SK-N-SH treated with all-trans-retinoic acid at 6 μM for 48 hours (cell line): ENCODE results near the gene RTN4RL2.

ENCODE experiments used
- ARNTL ChIP-seq: fragments of 450-650 bp; formaldehyde crosslinking; IDR thresholded peaks from 2 replicates; pipeline ENCODE4 v1.5.0; 2020; ENCODE audit warnings: low read depth, mild to moderate bottlenecking, moderate library complexity, borderline replicate concordance
- OSR1 ChIP-seq: fragments of 250-450 bp; sonication (Bioruptor Pico); IDR thresholded peaks from 2 replicates; pipeline ENCODE4 v1.8.0; 2022; ENCODE audit warnings: moderate library complexity, mild to moderate bottlenecking, inconsistent platforms
- PATZ1 ChIP-seq: fragments of 250-450 bp; sonication (Bioruptor Pico); IDR thresholded peaks from 2 replicates; pipeline ENCODE4 v1.8.0; 2020; ENCODE audit warnings: mild to moderate bottlenecking, moderate library complexity, borderline replicate concordance
- PPARA ChIP-seq: fragments of 250-450 bp; sonication (Bioruptor Pico); IDR thresholded peaks from 2 replicates; pipeline ENCODE4 v1.5.0; 2020; ENCODE audit warnings: mild to moderate bottlenecking, borderline replicate concordance
- SNAI2 ChIP-seq: fragments of 250-450 bp; sonication (Bioruptor Pico); IDR thresholded peaks from 2 replicates; pipeline ENCODE4 v1.5.0; 2020; ENCODE audit warnings: mild to moderate bottlenecking, moderate library complexity
- TCF4 ChIP-seq: fragments of 250-450 bp; sonication (Bioruptor Pico); IDR thresholded peaks from 2 replicates; pipeline ENCODE4 v1.8.0; 2021; ENCODE audit warnings: mild to moderate bottlenecking, moderate library complexity, borderline replicate concordance
- ZC3H10 ChIP-seq: fragments of 250-450 bp; sonication (Bioruptor Pico); IDR thresholded peaks from 2 replicates; pipeline ENCODE4 v1.5.1; 2021; ENCODE audit warnings: mild to moderate bottlenecking, moderate library complexity
- ZNF8 ChIP-seq: fragments of 450-650 bp; formaldehyde crosslinking; IDR thresholded peaks from 2 replicates; pipeline ENCODE4 v1.5.0; 2020; ENCODE audit warnings: mild to moderate bottlenecking, moderate library complexity
- TF ChIP-seq, protein P1 (sequence below): fragments of 250-450 bp; sonication (Bioruptor Pico); IDR thresholded peaks from 2 replicates; pipeline ENCODE4 v1.5.0; 2020; ENCODE audit warnings: mild to moderate bottlenecking, moderate library complexity
- TF ChIP-seq, protein P2 (sequence below): fragments of 250-450 bp; sonication (Bioruptor Pico); IDR thresholded peaks from 2 replicates; pipeline ENCODE4 v1.5.1; 2020; ENCODE audit warnings: low read depth, mild to moderate bottlenecking, moderate library complexity

- TF ChIP-seq TCF4, result no peak
- no peak for TF ChIP-seq PATZ1
- TF ChIP-seq, protein P1, sequence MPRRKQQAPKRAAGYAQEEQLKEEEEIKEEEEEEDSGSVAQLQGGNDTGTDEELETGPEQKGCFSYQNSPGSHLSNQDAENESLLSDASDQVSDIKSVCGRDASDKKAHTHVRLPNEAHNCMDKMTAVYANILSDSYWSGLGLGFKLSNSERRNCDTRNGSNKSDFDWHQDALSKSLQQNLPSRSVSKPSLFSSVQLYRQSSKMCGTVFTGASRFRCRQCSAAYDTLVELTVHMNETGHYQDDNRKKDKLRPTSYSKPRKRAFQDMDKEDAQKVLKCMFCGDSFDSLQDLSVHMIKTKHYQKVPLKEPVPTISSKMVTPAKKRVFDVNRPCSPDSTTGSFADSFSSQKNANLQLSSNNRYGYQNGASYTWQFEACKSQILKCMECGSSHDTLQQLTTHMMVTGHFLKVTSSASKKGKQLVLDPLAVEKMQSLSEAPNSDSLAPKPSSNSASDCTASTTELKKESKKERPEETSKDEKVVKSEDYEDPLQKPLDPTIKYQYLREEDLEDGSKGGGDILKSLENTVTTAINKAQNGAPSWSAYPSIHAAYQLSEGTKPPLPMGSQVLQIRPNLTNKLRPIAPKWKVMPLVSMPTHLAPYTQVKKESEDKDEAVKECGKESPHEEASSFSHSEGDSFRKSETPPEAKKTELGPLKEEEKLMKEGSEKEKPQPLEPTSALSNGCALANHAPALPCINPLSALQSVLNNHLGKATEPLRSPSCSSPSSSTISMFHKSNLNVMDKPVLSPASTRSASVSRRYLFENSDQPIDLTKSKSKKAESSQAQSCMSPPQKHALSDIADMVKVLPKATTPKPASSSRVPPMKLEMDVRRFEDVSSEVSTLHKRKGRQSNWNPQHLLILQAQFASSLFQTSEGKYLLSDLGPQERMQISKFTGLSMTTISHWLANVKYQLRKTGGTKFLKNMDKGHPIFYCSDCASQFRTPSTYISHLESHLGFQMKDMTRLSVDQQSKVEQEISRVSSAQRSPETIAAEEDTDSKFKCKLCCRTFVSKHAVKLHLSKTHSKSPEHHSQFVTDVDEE (CRISPR knock-in tag), result no peak
- no peak for TF ChIP-seq PPARA (CRISPR knock-in tag)
- TF ChIP-seq SNAI2, result no peak
- no peak for TF ChIP-seq ARNTL
- no peak for TF ChIP-seq ZC3H10 (CRISPR knock-in tag)
- TF ChIP-seq ZNF8 (CRISPR knock-in tag), result no peak
- TF ChIP-seq OSR1, result no peak
- TF ChIP-seq, protein P2, sequence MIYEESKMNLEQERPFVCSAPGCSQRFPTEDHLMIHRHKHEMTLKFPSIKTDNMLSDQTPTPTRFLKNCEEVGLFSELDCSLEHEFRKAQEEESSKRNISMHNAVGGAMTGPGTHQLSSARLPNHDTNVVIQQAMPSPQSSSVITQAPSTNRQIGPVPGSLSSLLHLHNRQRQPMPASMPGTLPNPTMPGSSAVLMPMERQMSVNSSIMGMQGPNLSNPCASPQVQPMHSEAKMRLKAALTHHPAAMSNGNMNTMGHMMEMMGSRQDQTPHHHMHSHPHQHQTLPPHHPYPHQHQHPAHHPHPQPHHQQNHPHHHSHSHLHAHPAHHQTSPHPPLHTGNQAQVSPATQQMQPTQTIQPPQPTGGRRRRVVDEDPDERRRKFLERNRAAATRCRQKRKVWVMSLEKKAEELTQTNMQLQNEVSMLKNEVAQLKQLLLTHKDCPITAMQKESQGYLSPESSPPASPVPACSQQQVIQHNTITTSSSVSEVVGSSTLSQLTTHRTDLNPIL (CRISPR knock-in tag), result no peak
Observed at GRCh38 chr11:57499983-57500461, 39.7 kb downstream of the RTN4RL2 start.
